OCI-LY3 (cell line): ENCODE data around the gene CLSTN2.

Experiments used
- EZH2phosphoT487 ChIP-seq: fragments of 200-600 bp; shearing (Covaris generic); IDR thresholded peaks from 2 replicates; pipeline ENCODE4 v1.6.1; 2018; ENCODE audit warnings: antibody characterized with exemption, mixed run types, low read depth
- TF ChIP-seq, protein P1 (sequence below): fragments of 200-600, 300-600 bp; sonication (generic); IDR thresholded peaks from 2 replicates; pipeline ENCODE4 v1.5.1; 2014; ENCODE audit warnings: antibody characterized with exemption, low read length, low read depth

DNA sequence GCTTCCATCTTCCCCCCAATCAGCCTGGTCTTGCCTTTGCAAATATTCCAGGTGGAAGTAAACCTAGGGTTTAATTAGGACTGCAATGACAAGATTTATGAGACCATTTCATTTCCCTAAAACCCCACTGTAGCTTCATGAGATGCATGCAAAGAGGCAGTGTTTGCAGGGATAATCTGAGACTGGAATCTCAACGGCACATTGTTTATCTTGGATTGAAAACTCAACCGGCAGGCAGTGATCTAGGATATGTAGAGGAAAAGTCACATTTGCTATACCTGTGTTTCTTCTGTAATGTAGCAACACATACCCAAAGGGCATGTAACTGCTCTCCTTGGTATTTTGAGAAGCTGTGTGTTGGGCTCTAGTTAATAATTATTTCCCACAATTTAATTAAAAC lies 18.7 kb upstream of the CLSTN2 start:
- TF ChIP-seq, protein P1, sequence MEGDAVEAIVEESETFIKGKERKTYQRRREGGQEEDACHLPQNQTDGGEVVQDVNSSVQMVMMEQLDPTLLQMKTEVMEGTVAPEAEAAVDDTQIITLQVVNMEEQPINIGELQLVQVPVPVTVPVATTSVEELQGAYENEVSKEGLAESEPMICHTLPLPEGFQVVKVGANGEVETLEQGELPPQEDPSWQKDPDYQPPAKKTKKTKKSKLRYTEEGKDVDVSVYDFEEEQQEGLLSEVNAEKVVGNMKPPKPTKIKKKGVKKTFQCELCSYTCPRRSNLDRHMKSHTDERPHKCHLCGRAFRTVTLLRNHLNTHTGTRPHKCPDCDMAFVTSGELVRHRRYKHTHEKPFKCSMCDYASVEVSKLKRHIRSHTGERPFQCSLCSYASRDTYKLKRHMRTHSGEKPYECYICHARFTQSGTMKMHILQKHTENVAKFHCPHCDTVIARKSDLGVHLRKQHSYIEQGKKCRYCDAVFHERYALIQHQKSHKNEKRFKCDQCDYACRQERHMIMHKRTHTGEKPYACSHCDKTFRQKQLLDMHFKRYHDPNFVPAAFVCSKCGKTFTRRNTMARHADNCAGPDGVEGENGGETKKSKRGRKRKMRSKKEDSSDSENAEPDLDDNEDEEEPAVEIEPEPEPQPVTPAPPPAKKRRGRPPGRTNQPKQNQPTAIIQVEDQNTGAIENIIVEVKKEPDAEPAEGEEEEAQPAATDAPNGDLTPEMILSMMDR = no peak
- no peak for TF ChIP-seq EZH2phosphoT487
